GM19043 (cell line): ENCODE data around the gene FNDC3B.
A peak's percentile ranks its signal among the peaks of the same experiment; 100 is the strongest.
"Not testable (repeated sequence)": the region's sequence is repeated elsewhere in the genome, so short reads cannot be mapped to it uniquely, and the experiment has no call there.

ENCODE experiments used
- ATAC-seq: cut with Tn5 transposase; IDR thresholded peaks from one replicate; pipeline ENCODE4 v1.9.1; 2021; ENCODE audit warnings: low read depth; ENCODE audit not compliant: unreplicated experiment

Gene FNDC3B

GRCh38 chr3:172090035-172090434 lies 50.7 kb downstream of the FNDC3B start:
- no peak for ATAC-seq

GRCh38 chr3:172092658-172093057 lies 53.3 kb downstream of the FNDC3B start:
- no peak for ATAC-seq

- not testable (repeated sequence) for ATAC-seq
Observed at GRCh38 chr3:172093581-172094443, 54.4 kb downstream of the FNDC3B start.

GRCh38 chr3:172094621-172095557 lies 55.5 kb downstream of the FNDC3B start:
- ATAC-seq = peak; percentile 87

- no peak for ATAC-seq
Observed at GRCh38 chr3:172096881-172097420, 57.6 kb downstream of the FNDC3B start.

GRCh38 chr3:172097585-172097984 lies 58.2 kb downstream of the FNDC3B start:
- no peak for ATAC-seq

- ATAC-seq = no peak
Observed at GRCh38 chr3:172098698-172099494, 59.5 kb downstream of the FNDC3B start.

GRCh38 chr3:172099495-172099808 lies 60.1 kb downstream of the FNDC3B start:
- no peak for ATAC-seq

- ATAC-seq = peak; percentile 43
Observed at GRCh38 chr3:172100482-172100881, 61.1 kb downstream of the FNDC3B start.

- peak; percentile 45 for ATAC-seq
Observed at GRCh38 chr3:172101107-172101506, 61.7 kb downstream of the FNDC3B start.

- no peak for ATAC-seq
Observed at GRCh38 chr3:172102123-172102882, 62.9 kb downstream of the FNDC3B start.

GRCh38 chr3:172102883-172103310 lies 63.5 kb downstream of the FNDC3B start:
- ATAC-seq = no peak

GRCh38 chr3:172103724-172104123 lies 64.3 kb downstream of the FNDC3B start:
- ATAC-seq = no peak

GRCh38 chr3:172104471-172105072 lies 65.2 kb downstream of the FNDC3B start:
- no peak for ATAC-seq

- ATAC-seq = no peak
Observed at GRCh38 chr3:172106037-172106954, 66.9 kb downstream of the FNDC3B start.

- ATAC-seq = peak; percentile 54
Observed at GRCh38 chr3:172106989-172107388, 67.6 kb downstream of the FNDC3B start.

GRCh38 chr3:172107403-172107802 lies 68.0 kb downstream of the FNDC3B start:
- ATAC-seq = peak; percentile 81

GRCh38 chr3:172110127-172110779 lies 70.9 kb downstream of the FNDC3B start:
- no peak for ATAC-seq
